ENCODE results near the gene SLX1A. TPM values are rescaled to one million over a fixed set of nuclear protein-coding genes. Genes with fewer than 3 reads are reported as not detected.

Gene SLX1A
- total and polyA plus RNA-seq, 2 experiments from 2014 or later = 29.5 to 97.5 TPM

- DNase-seq (ENCODE audit: low spot score) (no peak), ATAC-seq (no peak)
- H3K36me3 ChIP-seq (ENCODE audit: insufficient read depth) = no peaks in the 10 kb centered on the region
- Mint-ChIP-seq H3K36me3 (ENCODE audit: low read depth) (no peaks in the 10 kb centered on the region), H3K4me1 (no peaks in the 10 kb centered on the region), H3K4me3 (no peak overlapping the region), H3K9me3 (peaks cover 17% of the 10 kb centered on the region; the same call in 2 of the 3 replicates), H3K27me3 (ENCODE audit: insufficient read depth, low read depth, poor library complexity) (peaks cover 8% of the 10 kb centered on the region), H3K27ac (no peak overlapping the region)
- H3K9me2 ChIP-seq (ENCODE audit: insufficient read depth) = 0 out of 2 replicates have a peak, but pooled peaks cover 5% of the 10 kb centered on the region
- H2AFZ ChIP-seq = no peak overlapping the region
- H3K27me3 ChIP-seq (ENCODE audit: insufficient read depth) = no peaks in the 10 kb centered on the region
- H3K79me2 ChIP-seq (replicated peaks; ENCODE audit: insufficient read depth) = no peaks in the 10 kb centered on the region
- TF ChIP-seq ETS1 (IDR thresholded peaks at IDR 0.05) (no peak), CREB1 (CRISPR knock-in tag; IDR thresholded peaks at IDR 0.05; ENCODE audit: low read depth) (no peak), EZH2 (IDR thresholded peaks at IDR 0.05; ENCODE audit: low read depth, unreplicated experiment) (no peak), ZNF462 (CRISPR knock-in tag; IDR thresholded peaks at IDR 0.05) (no peak), POLR2AphosphoS5 (IDR thresholded peaks at IDR 0.05; ENCODE audit: low read depth) (no peak)
- no peak overlapping the region for H3K27ac ChIP-seq (ENCODE audit: low read depth)
- H3K4me3 ChIP-seq = no peak overlapping the region
- H3K4me2 ChIP-seq = no peak overlapping the region
- H3K4me1 ChIP-seq (ENCODE audit: insufficient read depth) = no peaks in the 10 kb centered on the region
- no peaks in the 10 kb centered on the region for H3F3A ChIP-seq (replicated peaks; ENCODE audit: low read depth)
- H4K20me1 ChIP-seq (replicated peaks; ENCODE audit: insufficient read depth) = no peaks in the 10 kb centered on the region
Measured at GRCh38 chr16:30149250-30149930, 44.3 kb upstream of the SLX1A start.
